Esophagus muscularis mucosa (tissue), 3 donors: ENCODE measurements around the gene XPA.

Experiments used
- CTCF ChIP-seq, 3 experiments: fragments of 200-600 bp in 2 of 3; fragments of 450-650 bp in 1 of 3; sonication (generic) in 2 of 3; IDR thresholded peaks; one replicate each; pipeline ENCODE4 v1.5.1; 2017 to 2019; ENCODE audit warnings: antibody characterized with exemption in 3 of 3, mild to moderate bottlenecking in 2 of 3, moderate library complexity in 1 of 3
- POLR2A ChIP-seq: fragments of 450-650 bp; IDR thresholded peaks from one replicate; pipeline ENCODE4 v1.6.1; 2017; ENCODE audit warnings: antibody characterized with exemption, moderate library complexity, mild to moderate bottlenecking, low read depth
- POLR2AphosphoS5 ChIP-seq, 2 donors: sonication (generic); formaldehyde crosslinking; IDR thresholded peaks; one replicate each; pipeline ENCODE4 v1.6.1; 2017; ENCODE audit warnings: antibody characterized with exemption in 2 of 2

GRCh38 chr9:97695995-97696802 is 941 bp downstream of the XPA start:
- TF ChIP-seq CTCF (IDR thresholded peaks at IDR 0.05): no peak
- no peak for TF ChIP-seq POLR2A
- TF ChIP-seq POLR2AphosphoS5 (IDR thresholded peaks at IDR 0.05): no peak
